Lower lobe of right lung (tissue), 2 donors: ENCODE data around the gene NELFB. TPM values are rescaled to one million over a fixed set of nuclear protein-coding genes. Genes with fewer than 3 reads are reported as not detected.

Experiments
- ATAC-seq, 2 donors: fragments of 200-7000 bp; cut with Tn5 transposase; one replicate each; pipeline ENCODE4 v1.9.1; 2020 to 2022; ENCODE audit warnings: mild to moderate bottlenecking in 2 of 2, moderate library complexity in 2 of 2
- DNase-seq: peaks from one replicate; pipeline ENCODE4 v3.0.0-alpha.2; 2020
- H3K27ac ChIP-seq: fragments of 200-600 bp; one replicate; pipeline ENCODE4 v1.8.0; 2022
- H3K27me3 ChIP-seq: fragments of 200-600 bp; one replicate; pipeline ENCODE4 v1.8.0; 2022; ENCODE audit warnings: low read depth
- H3K36me3 ChIP-seq: fragments of 200-600 bp; one replicate; pipeline ENCODE4 v1.8.0; 2022; ENCODE audit warnings: mild to moderate bottlenecking
- H3K4me1 ChIP-seq: fragments of 200-600 bp; one replicate; pipeline ENCODE4 v1.8.0; 2022
- H3K4me3 ChIP-seq: fragments of 200-600 bp; one replicate; pipeline ENCODE4 v1.8.0; 2022; ENCODE audit warnings: mild to moderate bottlenecking
- H3K9me3 ChIP-seq: fragments of 200-600 bp; one replicate; pipeline ENCODE4 v1.8.0; 2022
- CTCF ChIP-seq: fragments of 200-600 bp; IDR thresholded peaks from one replicate; pipeline ENCODE4 v1.8.0; 2022; ENCODE audit warnings: antibody characterized with exemption, mild to moderate bottlenecking
- intact Hi-C: fragments of 100-400 bp; cut with DNase I; formaldehyde crosslinking; loops from one replicate; pipeline ENCODE4 v1.11.0; 2022
- total RNA-seq: library from RNA; stranded (reverse); fragmentation: NEBNext Ultra II Directional; extraction: Animal tissue kit (Norgen Biotek cat#: 25700); gene quantifications from one replicate; pipeline ENCODE4 v1.2.1, GENCODE V29; 2021
- donor health status: DM: no; HTN: yes; CAD: no; lungs with severe emphysema.

NELFB gene
- total RNA-seq, 1 donor from 2014 or later, result 44.7 TPM

DNA sequence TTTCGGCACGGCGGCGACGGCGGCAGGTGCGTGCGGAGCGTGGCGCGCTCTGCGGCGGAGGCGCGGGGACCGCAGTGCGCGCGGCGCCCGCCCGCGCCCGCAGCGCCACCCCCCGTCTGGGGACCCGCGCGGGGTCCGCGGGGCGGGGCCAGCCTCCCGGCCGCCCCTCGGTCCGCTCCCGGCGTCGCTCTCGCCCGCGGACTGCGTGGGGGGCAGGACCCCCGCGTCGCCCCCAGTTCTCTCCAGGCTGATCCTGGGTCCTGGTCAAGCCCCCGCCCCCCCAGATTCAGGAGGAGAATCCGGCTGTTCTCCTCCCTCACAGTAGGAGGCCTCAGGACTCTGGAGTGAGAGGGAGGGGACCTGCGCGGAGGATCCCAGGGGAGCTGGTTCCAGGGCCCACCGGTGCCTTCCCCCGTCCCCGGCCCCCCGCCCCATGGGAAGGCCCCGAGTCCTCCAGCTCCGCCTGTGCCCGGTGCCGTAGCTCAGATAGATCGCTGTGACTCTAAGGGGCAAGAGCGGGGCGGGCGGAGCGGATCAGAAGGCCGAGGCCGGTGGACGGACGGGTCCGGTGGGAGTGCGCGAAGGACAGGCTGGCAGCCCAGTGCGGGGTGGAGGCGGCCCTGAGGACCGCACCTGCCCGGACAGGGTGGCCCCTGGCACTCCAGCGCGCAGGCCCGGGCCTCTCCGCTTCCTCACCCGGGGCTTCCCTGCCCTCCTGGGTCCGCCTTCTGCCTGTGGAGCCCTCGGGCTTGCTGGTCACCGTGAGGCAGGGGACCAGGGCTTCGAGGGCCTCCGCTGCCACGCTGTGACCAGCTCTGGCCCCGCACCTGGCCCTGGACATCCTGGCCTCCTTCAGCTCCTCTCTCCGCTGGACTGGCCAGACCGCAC is 32.7 kb upstream of the NELFB start, which contains the start of gene RNF208:
RNF208 (minus strand) TSS at position 51 of the 888 bp plus-strand sequence. CDS start 1,028 bp downstream, outside the sequence.
- ATAC-seq, result peak; percentile 2 to 7
- Histone ChIP-seq H3K27me3 (no peaks in the 10 kb centered on the region), H3K9me3 (no peaks in the 10 kb centered on the region), H3K27ac (peak within 1 kb of the TSS; percentile 91), H3K4me3 (peak within 1 kb of the TSS; percentile 78), H3K36me3 (no peaks in the 10 kb centered on the region), H3K4me1 (peaks cover 48% of the 10 kb centered on the region)
- no peak for DNase-seq
- intact Hi-C loops, result no loop called here
- no peak for TF ChIP-seq CTCF

GRCh38 chr9:137223078-137223970 is 31.8 kb upstream of the NELFB start:
- H3K9me3 ChIP-seq, result no peaks in the 10 kb centered on the region
- intact Hi-C loops, result no loop called here
- DNase-seq (peak; percentile 98), ATAC-seq (peak; percentile 90 to 92)
- H3K4me3 ChIP-seq, result peak overlapping the region; percentile 78
- no peaks in the 10 kb centered on the region for H3K36me3 ChIP-seq
- no peaks in the 10 kb centered on the region for H3K27me3 ChIP-seq
- peak overlapping the region; percentile 91 for H3K27ac ChIP-seq
- TF ChIP-seq CTCF, result no peak
- H3K4me1 ChIP-seq, result peaks cover 39% of the 10 kb centered on the region

DNA sequence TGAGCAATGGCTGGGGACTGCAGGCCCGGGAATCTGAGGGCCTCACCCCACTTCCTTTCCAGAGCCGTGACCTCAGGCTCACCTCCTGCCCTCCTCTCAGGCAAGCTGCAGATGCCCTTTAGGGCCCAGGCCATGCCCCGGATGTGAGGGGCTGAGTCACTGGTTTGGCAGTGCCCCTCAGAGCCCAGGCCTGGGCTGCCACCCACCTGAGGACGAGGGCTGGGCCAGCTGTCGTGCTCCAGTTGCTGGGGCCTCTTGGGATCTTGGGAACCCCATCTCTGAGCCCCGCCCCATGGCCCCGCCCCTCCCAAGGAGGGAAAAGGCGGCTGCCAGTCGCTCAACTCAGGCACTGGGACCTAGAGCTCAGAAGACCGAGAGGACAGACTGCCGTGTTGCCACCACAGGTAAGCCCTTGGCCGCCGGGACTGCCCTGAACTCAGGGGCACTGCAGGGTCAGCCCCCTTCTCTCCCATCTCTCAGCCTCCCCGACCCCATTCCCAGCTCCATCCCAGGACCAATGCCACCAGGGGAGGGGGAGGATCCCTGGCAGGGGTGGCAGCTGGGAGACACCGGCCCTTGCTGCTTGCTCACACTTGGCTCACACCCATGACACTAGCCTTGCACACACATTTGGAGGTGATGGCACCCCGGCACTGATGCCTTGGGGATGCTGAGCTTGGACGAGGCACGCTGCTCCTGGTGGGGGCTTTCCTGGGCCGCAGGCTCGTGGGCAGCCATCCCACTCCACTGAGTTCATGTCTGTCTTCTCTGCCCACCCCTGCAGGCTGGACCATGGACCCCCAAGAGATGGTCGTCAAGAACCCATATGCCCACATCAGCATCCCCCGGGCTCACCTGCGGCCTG is 30.1 kb upstream of the NELFB start, which contains the start of gene CYSRT1:
CYSRT1 (plus strand) TSS at position 345 of the 865 bp plus-strand sequence; CDS start at position 793, 448 bp downstream.
- ATAC-seq, result no peak
- H3K4me1 ChIP-seq, result peaks cover 30% of the 10 kb centered on the region
- H3K36me3 ChIP-seq, result no peaks in the 10 kb centered on the region
- H3K27me3 ChIP-seq, result peaks cover 16% of the 10 kb centered on the region
- peak within 1 kb of the TSS; percentile 91 for H3K27ac ChIP-seq
- no peak for DNase-seq
- H3K4me3 ChIP-seq, result peak within 1 kb of the TSS; percentile 78
- H3K9me3 ChIP-seq, result no peaks in the 10 kb centered on the region
- intact Hi-C loops, result no loop called here
- TF ChIP-seq CTCF, result no peak

DNA sequence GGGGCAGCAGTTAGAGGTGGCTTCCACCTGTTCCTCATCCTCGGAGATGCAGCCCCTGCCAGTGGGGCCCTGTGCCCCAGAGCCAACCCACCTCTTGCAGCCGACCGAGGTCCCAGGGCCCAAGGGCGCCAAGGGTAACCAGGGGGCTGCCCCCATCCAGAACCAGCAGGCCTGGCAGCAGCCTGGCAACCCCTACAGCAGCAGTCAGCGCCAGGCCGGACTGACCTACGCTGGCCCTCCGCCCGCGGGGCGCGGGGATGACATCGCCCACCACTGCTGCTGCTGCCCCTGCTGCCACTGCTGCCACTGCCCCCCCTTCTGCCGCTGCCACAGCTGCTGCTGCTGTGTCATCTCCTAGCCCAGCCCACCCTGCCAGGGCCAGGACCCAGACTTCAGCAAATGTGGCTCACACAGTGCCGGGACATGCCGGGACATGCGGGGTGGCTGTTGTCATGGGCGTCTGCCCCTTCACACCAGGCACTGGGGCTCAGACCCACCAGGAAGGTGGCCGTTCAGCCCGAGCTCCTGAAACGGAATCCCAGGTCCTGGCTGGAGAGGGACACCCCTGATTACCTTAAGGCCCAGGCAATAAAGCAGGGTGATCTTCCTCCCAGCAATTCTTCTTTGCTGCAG is 29.3 kb upstream of the NELFB start:
- no peak for ATAC-seq
- Histone ChIP-seq H3K27me3 (peaks cover 23% of the 10 kb centered on the region), H3K36me3 (no peaks in the 10 kb centered on the region), H3K9me3 (no peaks in the 10 kb centered on the region), H3K27ac (peak overlapping the region; percentile 77), H3K4me1 (peaks cover 30% of the 10 kb centered on the region), H3K4me3 (no peak overlapping the region)
- TF ChIP-seq CTCF, result no peak
- intact Hi-C loops, result no loop called here
- DNase-seq, result no peak
